DMS79 treated with DMSO at 0.1 percent for 48 hours (cell line): ENCODE data around the gene SIRT7.
"Not testable (repeated sequence)": the region's sequence is repeated elsewhere in the genome, so short reads cannot be mapped to it uniquely, and the experiment has no call there.

Source experiments
- DNase-seq: peaks from one replicate; lab custom pipeline; 2025; lab: John Stamatoyannopoulos, UW

The SIRT7 gene

GRCh38 chr17:81954131-81955057 lies 36.4 kb upstream of the SIRT7 start:
- DNase-seq: no peak

- not testable (repeated sequence) for DNase-seq
Measured at GRCh38 chr17:81953443-81953842, 35.5 kb upstream of the SIRT7 start.

- no peak for DNase-seq
Measured at GRCh38 chr17:81952792-81953228, 34.8 kb upstream of the SIRT7 start.

- no peak for DNase-seq
Measured at GRCh38 chr17:81951785-81952684, 34.1 kb upstream of the SIRT7 start.

- no peak for DNase-seq
Measured at GRCh38 chr17:81950501-81950900, 32.5 kb upstream of the SIRT7 start.

- no peak for DNase-seq
Measured at GRCh38 chr17:81948635-81949378, 30.8 kb upstream of the SIRT7 start.

GRCh38 chr17:81947189-81947588 lies 29.2 kb upstream of the SIRT7 start, which contains the start of gene MYADML2:
Gene MYADML2 (minus strand): TSS chr17:81947233. CDS start chr17:81941741, 5,492 bp downstream.
- no peak for DNase-seq

- DNase-seq: no peak
Measured at GRCh38 chr17:81944858-81945257, 26.9 kb upstream of the SIRT7 start.

GRCh38 chr17:81942167-81942553 lies 24.2 kb upstream of the SIRT7 start:
- DNase-seq: no peak

GRCh38 chr17:81941484-81942166 lies 23.6 kb upstream of the SIRT7 start:
- no peak for DNase-seq

- DNase-seq: no peak
Measured at GRCh38 chr17:81940538-81941483, 22.8 kb upstream of the SIRT7 start.

GRCh38 chr17:81939881-81940385 lies 22.0 kb upstream of the SIRT7 start:
- no peak for DNase-seq

- DNase-seq: no peak
Measured at GRCh38 chr17:81939218-81939617, 21.2 kb upstream of the SIRT7 start.

- DNase-seq: no peak
Measured at GRCh38 chr17:81935709-81936084, 17.7 kb upstream of the SIRT7 start.

GRCh38 chr17:81934850-81935708 lies 17.1 kb upstream of the SIRT7 start:
- DNase-seq: no peak

- no peak for DNase-seq
Measured at GRCh38 chr17:81934098-81934757, 16.3 kb upstream of the SIRT7 start.

- no peak for DNase-seq
Measured at GRCh38 chr17:81933178-81933699, 15.3 kb upstream of the SIRT7 start.

- no peak for DNase-seq
Measured at GRCh38 chr17:81932333-81932983, 14.5 kb upstream of the SIRT7 start.
